ENCODE data around the gene CRYBG2.
A peak's percentile ranks its signal among the peaks of the same experiment; 100 is the strongest.

Gene CRYBG2

GRCh38 chr1:26277719-26278118 is 76.2 kb downstream of the CRYBG2 start:
- no peak for DNase-seq

GRCh38 chr1:26277261-26277661 is 76.7 kb downstream of the CRYBG2 start:
- no peak for DNase-seq

GRCh38 chr1:26276432-26276838 is 77.5 kb downstream of the CRYBG2 start:
- DNase-seq: no peak

GRCh38 chr1:26275580-26276431 is 78.1 kb downstream of the CRYBG2 start:
- DNase-seq: peak; percentile 75

GRCh38 chr1:26274801-26275425 is 79.0 kb downstream of the CRYBG2 start:
- DNase-seq: peak; percentile 53

All from CD4-positive, alpha-beta T cell treated with Interferon gamma for 1 hour (primary cell).